Esophagus squamous epithelium (tissue), 4 donors: ENCODE data around the gene PAAF1.

Experiments
- POLR2A ChIP-seq, 4 donors: fragments of 450-650 bp; IDR thresholded peaks; one replicate each; pipeline ENCODE4 v1.6.1; 2017; ENCODE audit warnings: antibody characterized with exemption in 4 of 4, mild to moderate bottlenecking in 4 of 4, moderate library complexity in 3 of 4
- TF ChIP-seq, protein P1 (sequence below), 6 experiments: fragments of 450-650 bp in 4 of 6; fragments of 200-600 bp in 2 of 6; sonication (generic) in 2 of 6; IDR thresholded peaks; one replicate each; pipeline ENCODE4 v1.5.1; 2016 to 2019; ENCODE audit warnings: antibody characterized with exemption in 6 of 6, mild to moderate bottlenecking in 4 of 6, moderate library complexity in 4 of 6

DNA sequence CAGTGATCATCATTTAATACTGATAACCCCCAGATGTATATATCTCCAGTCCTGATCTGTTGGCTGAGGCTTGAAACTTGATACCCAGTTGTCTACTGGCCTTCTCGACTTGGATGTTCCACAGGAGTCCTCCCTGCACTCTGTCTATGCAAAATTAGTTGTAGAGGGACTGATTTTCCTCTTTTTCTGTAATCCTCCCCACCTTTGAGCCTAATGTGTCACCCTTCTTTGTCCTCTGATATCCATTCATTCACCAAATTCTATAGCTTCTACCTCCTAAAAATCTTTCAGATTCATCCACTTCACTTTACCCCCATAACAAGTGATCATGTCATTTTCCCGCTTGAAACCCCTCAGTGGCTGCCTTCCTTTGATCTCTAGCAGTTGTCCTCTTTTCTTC is 16.6 kb upstream of the PAAF1 start:
- TF ChIP-seq, protein P1, sequence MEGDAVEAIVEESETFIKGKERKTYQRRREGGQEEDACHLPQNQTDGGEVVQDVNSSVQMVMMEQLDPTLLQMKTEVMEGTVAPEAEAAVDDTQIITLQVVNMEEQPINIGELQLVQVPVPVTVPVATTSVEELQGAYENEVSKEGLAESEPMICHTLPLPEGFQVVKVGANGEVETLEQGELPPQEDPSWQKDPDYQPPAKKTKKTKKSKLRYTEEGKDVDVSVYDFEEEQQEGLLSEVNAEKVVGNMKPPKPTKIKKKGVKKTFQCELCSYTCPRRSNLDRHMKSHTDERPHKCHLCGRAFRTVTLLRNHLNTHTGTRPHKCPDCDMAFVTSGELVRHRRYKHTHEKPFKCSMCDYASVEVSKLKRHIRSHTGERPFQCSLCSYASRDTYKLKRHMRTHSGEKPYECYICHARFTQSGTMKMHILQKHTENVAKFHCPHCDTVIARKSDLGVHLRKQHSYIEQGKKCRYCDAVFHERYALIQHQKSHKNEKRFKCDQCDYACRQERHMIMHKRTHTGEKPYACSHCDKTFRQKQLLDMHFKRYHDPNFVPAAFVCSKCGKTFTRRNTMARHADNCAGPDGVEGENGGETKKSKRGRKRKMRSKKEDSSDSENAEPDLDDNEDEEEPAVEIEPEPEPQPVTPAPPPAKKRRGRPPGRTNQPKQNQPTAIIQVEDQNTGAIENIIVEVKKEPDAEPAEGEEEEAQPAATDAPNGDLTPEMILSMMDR (IDR thresholded peaks at IDR 0.05), result no peak
- no peak for TF ChIP-seq POLR2A (IDR thresholded peaks at IDR 0.05)
